GM21360 (cell line): ENCODE measurements around the gene SSH2.
"Not testable (repeated sequence)": the region's sequence is repeated elsewhere in the genome, so short reads cannot be mapped to it uniquely, and the experiment has no call there.

Experiments
- ATAC-seq: cut with Tn5 transposase; IDR thresholded peaks from one replicate; pipeline ENCODE4 v1.9.1; 2021; ENCODE audit warnings: mild to moderate bottlenecking, moderate library complexity; ENCODE audit not compliant: unreplicated experiment

The SSH2 gene

GRCh38 chr17:29881256-29881655 is 48.8 kb downstream of the SSH2 start:
- ATAC-seq = no peak

- ATAC-seq = no peak
Observed at GRCh38 chr17:29880031-29880430, 50.0 kb downstream of the SSH2 start.

- ATAC-seq = no peak
Observed at GRCh38 chr17:29874931-29875596, 55.0 kb downstream of the SSH2 start.

- ATAC-seq = not testable (repeated sequence)
Observed at GRCh38 chr17:29874358-29874757, 55.7 kb downstream of the SSH2 start.

- no peak for ATAC-seq
Observed at GRCh38 chr17:29873476-29873875, 56.6 kb downstream of the SSH2 start.

GRCh38 chr17:29870836-29871465 is 59.1 kb downstream of the SSH2 start:
- no peak for ATAC-seq

GRCh38 chr17:29867643-29868181 is 62.3 kb downstream of the SSH2 start:
- ATAC-seq = no peak

GRCh38 chr17:29866746-29867404 is 63.2 kb downstream of the SSH2 start:
- no peak for ATAC-seq

DNA sequence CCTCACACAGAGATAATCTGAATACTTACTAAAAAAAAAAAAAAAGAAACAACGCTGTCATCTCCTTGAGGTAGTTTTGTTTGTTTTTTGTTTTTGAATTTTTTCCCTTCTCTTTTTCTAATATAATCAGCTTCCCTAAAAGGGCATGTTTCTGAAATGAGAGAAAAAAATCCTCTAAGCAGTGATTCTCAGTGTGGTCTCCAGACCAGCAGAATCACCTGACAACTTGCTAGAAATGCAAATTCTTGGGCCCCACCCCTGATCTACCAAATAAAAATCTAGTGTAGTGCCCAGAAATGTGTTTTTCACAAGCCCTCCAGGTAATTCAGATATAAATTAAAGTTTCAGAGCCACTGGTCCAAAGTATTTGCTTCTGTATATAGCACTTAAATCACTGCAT is 65.4 kb downstream of the SSH2 start:
- ATAC-seq = no peak

DNA sequence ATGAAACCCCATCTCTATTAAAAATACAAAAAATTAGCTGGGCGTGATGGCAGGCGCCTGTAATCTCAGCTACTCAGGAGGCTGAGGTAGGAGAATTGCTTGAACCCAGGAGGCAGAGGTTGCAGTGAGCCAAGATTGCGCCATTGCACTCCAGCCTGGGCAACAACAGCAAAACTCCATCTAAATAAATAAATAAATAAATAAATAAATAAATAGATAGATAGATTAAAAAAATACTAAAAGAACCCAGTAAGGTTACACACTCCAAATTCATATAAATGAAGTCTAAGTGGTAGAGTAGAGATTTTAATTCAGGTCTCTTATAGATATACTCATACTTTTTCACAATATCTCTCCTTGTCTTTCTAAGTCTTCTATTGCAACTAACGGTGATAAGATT is 65.9 kb downstream of the SSH2 start:
- ATAC-seq = not testable (repeated sequence)

DNA sequence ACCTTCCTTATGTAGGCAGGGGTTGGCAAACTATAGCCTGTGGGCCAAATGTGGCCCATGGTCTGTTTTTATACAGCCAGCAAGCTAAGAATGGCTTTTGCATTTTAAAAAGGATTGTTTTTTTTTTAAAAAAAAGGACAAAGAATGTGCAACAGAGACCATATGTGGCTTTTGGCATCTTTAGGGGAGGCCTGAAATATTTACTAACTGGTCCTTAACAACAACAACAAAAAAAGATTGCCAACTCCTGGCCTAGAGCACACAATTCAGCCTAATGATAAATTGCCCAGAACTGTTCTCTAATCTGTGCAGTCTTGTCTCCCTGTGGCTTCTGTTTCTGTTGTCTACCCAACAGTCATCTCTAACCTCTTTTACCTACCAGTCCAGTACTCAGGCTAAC is 67.1 kb downstream of the SSH2 start:
- no peak for ATAC-seq

DNA sequence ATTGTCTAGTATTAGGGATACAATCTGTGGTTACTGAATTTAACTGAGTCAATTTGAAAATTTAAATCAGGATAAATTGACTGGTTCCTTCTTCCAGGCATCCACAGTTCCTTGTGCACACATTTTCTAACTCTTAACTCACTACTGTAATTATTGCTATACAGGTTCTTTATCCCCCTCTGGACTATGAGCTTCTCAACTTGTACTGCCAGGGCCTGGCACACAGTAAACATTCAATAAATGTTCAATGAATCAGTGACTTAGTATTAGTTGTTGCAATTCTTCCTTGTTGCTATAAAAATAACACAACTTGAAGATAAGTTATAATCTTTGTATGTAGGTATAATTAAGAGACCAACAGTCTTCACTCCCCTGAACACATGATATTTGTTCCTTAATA is 67.9 kb downstream of the SSH2 start:
- ATAC-seq = no peak

DNA sequence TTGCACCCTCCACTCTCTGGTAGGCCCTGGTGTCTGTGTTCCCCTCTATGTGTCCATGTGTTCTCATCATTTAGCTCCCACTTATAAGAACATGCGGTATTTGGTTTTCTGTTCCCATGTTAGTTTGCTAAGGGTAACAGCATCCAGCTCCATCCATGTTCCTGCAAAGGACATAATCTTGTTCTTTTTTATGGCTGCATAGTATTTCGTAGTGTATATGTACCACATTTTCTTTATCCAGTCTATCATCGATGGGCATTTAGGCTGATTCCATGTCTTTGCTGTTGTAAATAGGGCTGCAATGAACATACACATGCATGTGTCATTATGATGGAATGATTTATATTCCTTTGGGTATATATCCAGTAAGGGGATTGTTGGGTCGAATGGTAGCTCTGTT is 70.6 kb downstream of the SSH2 start:
- ATAC-seq = not testable (repeated sequence)

- ATAC-seq = no peak
Observed at GRCh38 chr17:29857823-29858222, 72.2 kb downstream of the SSH2 start.

DNA sequence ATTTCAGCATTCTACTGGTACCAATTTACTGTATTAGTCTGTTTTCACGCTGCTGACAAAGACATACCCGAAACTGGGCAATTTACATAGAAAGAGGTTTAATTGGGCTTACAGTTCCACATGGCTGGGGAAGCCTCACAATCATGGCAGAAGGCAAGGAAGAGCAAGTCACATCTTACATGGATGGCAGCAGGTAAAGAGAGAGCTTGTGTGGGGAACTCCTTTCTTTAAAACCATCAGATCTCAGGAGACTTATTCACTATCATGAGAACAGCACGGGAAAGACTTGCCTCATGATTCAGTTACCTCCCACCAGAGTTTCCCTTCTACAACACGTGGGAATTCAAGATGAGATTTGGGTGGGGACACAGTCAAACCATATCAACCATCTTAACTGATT is 72.9 kb downstream of the SSH2 start:
- not testable (repeated sequence) for ATAC-seq

GRCh38 chr17:29855686-29856085 is 74.3 kb downstream of the SSH2 start:
- no peak for ATAC-seq

GRCh38 chr17:29848737-29849136 is 81.3 kb downstream of the SSH2 start:
- ATAC-seq = no peak

DNA sequence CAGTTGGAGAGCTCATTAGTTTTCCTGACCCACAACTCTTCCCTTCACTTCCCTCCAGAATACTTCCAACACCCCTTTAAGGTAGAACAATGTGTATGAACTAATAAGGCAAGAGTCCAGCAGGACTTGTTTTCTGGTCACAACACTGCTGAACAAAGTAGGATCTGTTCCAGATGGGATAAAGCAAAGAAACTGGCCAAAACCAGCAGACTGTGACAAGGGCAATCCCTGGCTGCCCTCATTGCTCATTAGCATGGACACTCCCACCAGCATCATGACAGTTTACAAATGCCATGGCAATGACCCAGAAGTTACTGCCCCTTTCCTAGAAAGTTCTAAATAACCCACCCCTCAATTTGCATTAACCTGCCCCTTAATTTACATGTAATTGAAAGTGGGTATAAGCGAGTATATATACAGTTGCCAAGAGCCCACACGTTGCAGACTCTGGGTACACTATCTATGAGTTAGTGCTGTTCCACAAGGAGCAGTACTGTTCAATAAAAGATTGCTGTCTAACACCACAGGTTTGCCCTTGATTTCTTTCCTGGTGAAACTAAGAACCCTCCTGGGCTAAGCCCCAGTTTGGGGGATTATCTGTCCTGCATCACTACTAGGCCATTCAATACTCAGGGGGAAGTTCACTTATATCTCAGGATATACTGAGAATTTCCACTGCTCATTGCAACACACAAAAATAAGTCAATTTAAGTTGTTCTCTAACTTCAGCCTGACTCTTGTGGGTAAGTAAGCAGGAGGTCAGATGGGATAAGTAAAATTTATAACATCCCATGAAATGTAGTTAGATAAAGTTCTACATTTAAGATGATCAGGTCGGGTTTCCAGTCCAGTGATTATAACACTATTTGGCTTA is 82.3 kb downstream of the SSH2 start:
- ATAC-seq = no peak

- no peak for ATAC-seq
Observed at GRCh38 chr17:29847118-29847517, 82.9 kb downstream of the SSH2 start.

- ATAC-seq = no peak
Observed at GRCh38 chr17:29846298-29846697, 83.7 kb downstream of the SSH2 start.
